K562 (cell line): ENCODE results near the gene FAM20C. TPM values are rescaled to one million over a fixed set of nuclear protein-coding genes. Genes with fewer than 3 reads are reported as not detected.

Experiments
- ATAC-seq: fragments of 200-7000 bp; cut with Tn5 transposase; 3 replicates; pipeline ENCODE4 v1.9.1; 2020; ENCODE audit warnings: moderate library complexity
- BruUV-seq: library from RNA; stranded (reverse); fragments of 400-500 nt; replicated peaks from 2 replicates; lab custom pipeline; 2021; lab: Mats Ljungman, UMichigan
- CTCF ChIA-PET: fragments of 300-600 bp; formaldehyde crosslinking; extraction: SDS; loops from one replicate; lab custom pipeline; 2021; ENCODE audit warnings: low intra/inter-chr PET ratio; lab: Yijun Ruan, JAX
- POLR2A ChIA-PET: fragments of 300-600, 350-650 bp; sonication (Branson Sonifier 250); formaldehyde crosslinking; extraction: SDS; loops from one replicate; lab custom pipeline; 2021; ENCODE audit warnings: antibody characterized with exemption, inconsistent platforms; lab: Yijun Ruan, JAX
- DNase-seq, 4 experiments: peaks; one replicate each; pipeline versions ENCODE4 v3.0.0 to v3.0.0-alpha.2; 2011 to 2018; ENCODE audit warnings: low spot score in 3 of 4, mixed read lengths in 3 of 4; ENCODE audit errors: extremely low read depth in 1 of 4
- FAIRE-seq: peaks from 2 replicates; lab custom pipeline; 2011; peaks lifted over from hg19 to GRCh38; lab: Jason Lieb, UNC
- H2AFZ ChIP-seq: 2 replicates; pipeline ENCODE4 v1.6.0; 2011; ENCODE audit warnings: low read depth, low read length, control low read depth, inconsistent platforms
- H3K27ac ChIP-seq: fragments of 200-600 bp; 3 replicates; pipeline ENCODE4 v1.8.0; 2011; ENCODE audit warnings: low read depth, mild to moderate bottlenecking, control low read depth, inconsistent platforms, low read length, moderate library complexity, mixed read lengths; ENCODE audit errors: extremely low read depth
- H3K27me3 ChIP-seq, 2 experiments: fragments of 300-600 bp in 1 of 2; 2 replicates in 1 of 2; 3 replicates in 1 of 2; pipeline versions ENCODE4 v1.6.0 to v1.8.0; 2011; ENCODE audit warnings: inconsistent platforms in 2 of 2, low read length in 2 of 2, mild to moderate bottlenecking in 1 of 2, mixed read lengths in 1 of 2, moderate library complexity in 1 of 2; ENCODE audit not compliant: control insufficient read depth in 2 of 2, insufficient read depth in 2 of 2
- H3K36me3 ChIP-seq: fragments of 300-600 bp; 3 replicates; pipeline ENCODE4 v1.8.0; 2011; ENCODE audit warnings: mild to moderate bottlenecking, low read length, inconsistent platforms; ENCODE audit not compliant: control insufficient read depth, insufficient read depth
- H3K4me1 ChIP-seq, 2 experiments: fragments of 200-600 bp in 1 of 2; replicated peaks in 1 of 2; 2 replicates in 1 of 2; 3 replicates in 1 of 2; pipeline versions ENCODE4 v1.5.1 to v1.8.0; 2011; ENCODE audit warnings: inconsistent platforms in 2 of 2, low read length in 2 of 2, mild to moderate bottlenecking in 1 of 2, mixed read lengths in 1 of 2, moderate library complexity in 1 of 2; ENCODE audit not compliant: control insufficient read depth in 2 of 2, insufficient read depth in 2 of 2
- H3K4me2 ChIP-seq: 2 replicates; pipeline ENCODE4 v1.6.1; 2011; ENCODE audit warnings: low read length, control low read depth, inconsistent platforms, mixed read lengths; ENCODE audit not compliant: insufficient read depth
- H3K4me3 ChIP-seq: fragments of 200-600 bp; sonication (generic), shearing (Covaris generic); 2 replicates; pipeline ENCODE4 v1.5.1; 2016; ENCODE audit warnings: control low read depth, inconsistent platforms
- H3K79me2 ChIP-seq: fragments of 200-600 bp; 3 replicates; pipeline ENCODE4 v1.8.0; 2011; ENCODE audit warnings: low read length, inconsistent platforms; ENCODE audit not compliant: control insufficient read depth, insufficient read depth
- H3K9ac ChIP-seq, 2 experiments: 2 replicates each; pipeline versions ENCODE4 v1.6.0 to v1.6.1; 2011; ENCODE audit warnings: low read depth in 2 of 2, low read length in 2 of 2, control low read depth in 1 of 2, inconsistent platforms in 1 of 2, mild to moderate bottlenecking in 1 of 2, mixed read lengths in 1 of 2; ENCODE audit not compliant: insufficient read depth in 1 of 2
- H3K9me1 ChIP-seq: one replicate; pipeline ENCODE4 v1.6.0; 2011; ENCODE audit warnings: inconsistent platforms, mild to moderate bottlenecking, low read length, moderate library complexity; ENCODE audit not compliant: control insufficient read depth, insufficient read depth
- H3K9me3 ChIP-seq: replicated peaks from 2 replicates; pipeline ENCODE4 v1.5.1; 2011; ENCODE audit warnings: low read depth, low read length, inconsistent platforms; ENCODE audit not compliant: control insufficient read depth, insufficient read depth
- H4K20me1 ChIP-seq: replicated peaks from 2 replicates; pipeline ENCODE4 v1.6.1; 2011; ENCODE audit warnings: low read length, inconsistent platforms, mixed read lengths; ENCODE audit not compliant: control insufficient read depth, insufficient read depth
- CHD4 ChIP-seq: fragments of 200-600 bp; sonication (generic); IDR thresholded peaks from 3 replicates; pipeline ENCODE4 v1.6.1; 2012; ENCODE audit warnings: low read depth, mild to moderate bottlenecking, mixed read lengths, low read length, inconsistent platforms; ENCODE audit not compliant: insufficient read depth, insufficient replicate concordance, poor library complexity, severe bottlenecking
- FOXK2 ChIP-seq, 2 experiments: fragments of 450-650 bp; IDR thresholded peaks in 1 of 2; conservative IDR thresholded peaks in 1 of 2; 2 replicates each; pipeline ENCODE4 v1.6.1; 2016; ENCODE audit warnings: low read depth in 2 of 2, mild to moderate bottlenecking in 1 of 2
- FOXP4 ChIP-seq: sonication (generic); formaldehyde crosslinking; IDR thresholded peaks from 2 replicates; pipeline ENCODE4 v1.8.0; 2022; ENCODE audit warnings: mild to moderate bottlenecking, missing genetic modification reagents, borderline replicate concordance
- JUN ChIP-seq, 2 experiments: sonication (generic) in 1 of 2; formaldehyde crosslinking in 1 of 2; IDR thresholded peaks; 2 replicates each; pipeline versions ENCODE4 v1.6.1 to v1.8.0; 2012 to 2022; ENCODE audit warnings: borderline replicate concordance in 2 of 2, mild to moderate bottlenecking in 2 of 2, improper control_type of control experiment in 1 of 2, low read depth in 1 of 2, low read length in 1 of 2, missing genetic modification reagents in 1 of 2
- KDM4B ChIP-seq, 2 experiments: fragments of 450-650 bp in 1 of 2; sonication (generic) in 1 of 2; IDR thresholded peaks; 2 replicates each; pipeline ENCODE4 v1.6.1; 2016 to 2017; ENCODE audit warnings: borderline replicate concordance in 2 of 2, antibody characterized with exemption in 1 of 2, low read depth in 1 of 2, mild to moderate bottlenecking in 1 of 2
- KHSRP ChIP-seq: fragments of 450-650 bp; IDR thresholded peaks from 2 replicates; pipeline ENCODE4 v1.6.1; 2017
- MIER1 ChIP-seq: fragments of 450-650 bp; IDR thresholded peaks from 2 replicates; pipeline ENCODE4 v1.6.1; 2016; ENCODE audit warnings: antibody characterized with exemption, mild to moderate bottlenecking, low read depth
- MYBL2 ChIP-seq, 2 experiments: fragments of 450-650 bp in 1 of 2; sonication (generic) in 1 of 2; formaldehyde crosslinking in 1 of 2; IDR thresholded peaks; 2 replicates each; pipeline versions ENCODE4 v1.6.1 to v1.8.1; 2017 to 2022; ENCODE audit warnings: borderline replicate concordance in 1 of 2, inconsistent platforms in 1 of 2, low read depth in 1 of 2, mild to moderate bottlenecking in 1 of 2, missing genetic modification reagents in 1 of 2, moderate library complexity in 1 of 2
- NCOA1 ChIP-seq: fragments of 450-650 bp; IDR thresholded peaks from 2 replicates; pipeline ENCODE4 v1.6.1; 2016; ENCODE audit warnings: low read depth
- TAF7 ChIP-seq: fragments of 450-650 bp; IDR thresholded peaks from 2 replicates; pipeline ENCODE4 v1.6.1; 2016; ENCODE audit warnings: missing genetic modification characterization, missing compliant biosample characterization
- TCF3 ChIP-seq: sonication (generic); formaldehyde crosslinking; IDR thresholded peaks from 2 replicates; pipeline ENCODE4 v1.4.0; 2020; ENCODE audit warnings: mild to moderate bottlenecking, missing genetic modification reagents
- ZBTB11 ChIP-seq, 3 experiments: fragments of 200-800 bp in 1 of 3; fragments of 250-450 bp in 1 of 3; fragments of 450-650 bp in 1 of 3; sonication (Bioruptor Pico) in 1 of 3; sonication (Bioruptor generic) in 1 of 3; formaldehyde crosslinking in 1 of 3; IDR thresholded peaks; 2 replicates each; pipeline versions ENCODE4 v1.6.1 to v1.8.0; 2016 to 2022; ENCODE audit warnings: mild to moderate bottlenecking in 2 of 3, missing genetic modification characterization in 2 of 3, missing compliant biosample characterization in 1 of 3, moderate library complexity in 1 of 3
- ZNF583 ChIP-seq: fragments of 250-450 bp; sonication (Bioruptor Pico); IDR thresholded peaks from 2 replicates; pipeline ENCODE4 v1.4.0; 2020
- WGBS: fragments of 100-300 bp; shearing (Covaris generic); methylation state at CpG from one replicate; pipeline ENCODE4 v1.1.6; 2016; ENCODE audit warnings: low coverage, mixed read lengths; ENCODE audit not compliant: insufficient coverage; ENCODE audit errors: missing lambda C conversion rate; 5-methylcytosine and 5-hydroxymethylcytosine counted together
- in situ Hi-C: fragments of 300-500 bp; cut with MboI; formaldehyde crosslinking; loops from 4 replicates; pipeline ENCODE4 v1.15.0; 2018; ENCODE audit warnings: inconsistent platforms, mixed read lengths
- intact Hi-C: fragments of 100-400 bp; cut with micrococcal nuclease; formaldehyde crosslinking; loops from 2 replicates; pipeline ENCODE4 v1.14.2; 2022
- polyA plus RNA-seq, 8 experiments: library from polyadenylated mRNA; depleted of rRNA in 4 of 8; stranded (reverse) in 5 of 8; unstranded in 3 of 8; fragments of >200 nt; fragmentation: Nextera tagmentation in 2 of 8; fragmentation: Illumina TruSeq in 1 of 8; extraction: Ambion mirVana in 2 of 8; extraction: Trizol in 1 of 8; gene quantifications; 2 replicates each; pipeline versions ENCODE4 v1.2.1 to v1.2.3, GENCODE V29; 2011 to 2014; ENCODE audit warnings: inconsistent platforms in 1 of 8, missing spikeins in 1 of 8
- total RNA-seq, 7 experiments: library from RNA; depleted of rRNA in 6 of 7; stranded (reverse); fragments of >200 nt in 6 of 7; fragmentation: Illumina TruSeq in 2 of 7; extraction: Trizol in 2 of 7; gene quantifications; 2 replicates each; pipeline versions ENCODE4 v1.2.1 to v1.2.3, GENCODE V29; 2011 to 2021; ENCODE audit warnings: low replicate concordance in 1 of 7

Gene FAM20C
- total and polyA plus RNA-seq, 9 of the 15 experiments (the other 6 are each of a cell fraction or from before 2014, with no cell fraction given) = 0.09 TPM; not detected in 8

- TF ChIP-seq CHD4 (no peak), ZNF583 (no peak), FOXP4 (CRISPR knock-in tag) (no peak), JUN (IDR thresholded peaks at IDR 0.05; ENCODE audit: borderline replicate concordance, low read depth, low read length) (no peak), JUN (CRISPR knock-in tag; IDR thresholded peaks at IDR 0.05; ENCODE audit: borderline replicate concordance) (no peak), MYBL2 (IDR thresholded peaks at IDR 0.05; ENCODE audit: low read depth) (no peak), MYBL2 (CRISPR knock-in tag; IDR thresholded peaks at IDR 0.05; ENCODE audit: borderline replicate concordance) (no peak)
- TF ChIP-seq, all 486 proteins: peak for 4
Measured at GRCh38 chr7:226281-226895, 34.0 kb downstream of the FAM20C start (continued).

GRCh38 chr7:227926-228325, 35.6 kb downstream of the FAM20C start:
- Histone ChIP-seq H3K9me3 (no peaks in the 10 kb centered on the region), H3K4me3 (no peak overlapping the region), H3K36me3 (no peaks in the 10 kb centered on the region), H4K20me1 (0 out of 2 replicates have a peak, but pooled peaks cover 10% of the 10 kb centered on the region), H3K4me1 (peaks cover 0 to 15% of the 10 kb centered on the region in 2 experiments; a peak in 2 of 5 replicates), H3K79me2 (no peaks in the 10 kb centered on the region), H3K27ac (no peak overlapping the region), H3K27me3 (peaks cover 62 to 76% of the 10 kb centered on the region in 2 experiments), H2AFZ (no peak overlapping the region), H3K4me2 (no peak overlapping the region), H3K9ac (no peak overlapping the region; a peak in 1 of 4 replicates), H3K9me1 (no peaks in the 10 kb centered on the region)
- CTCF ChIA-PET = no interaction called here
- POLR2A ChIA-PET = interaction anchor here (1.1 kb wide), 1 partner anchor 32 kb away, joined by 3 read pairs; no protein-coding TSS in a partner anchor
- ATAC-seq (no peak), DNase-seq (no peak), FAIRE-seq (no peak)
- in situ Hi-C loops (no loop called here), intact Hi-C loops (no loop called here)
- WGBS = 7% methylated on average over 11 of the region's 16 CpGs
- BruUV-seq = no TSS peak
- TF ChIP-seq KHSRP (no peak), TAF7 (tag) (no peak), KDM4B (IDR thresholded peaks at IDR 0.05; ENCODE audit: borderline replicate concordance in 2 of 2, low read depth in 1 of 2) (no peak), NCOA1 (no peak), ZBTB11 (CRISPR knock-in tag; IDR thresholded peaks at IDR 0.05) (no peak), FOXK2 (conservative IDR thresholded peaks at IDR 0.05 in 1 of 2, IDR thresholded peaks at IDR 0.05 in 1 of 2; ENCODE audit: low read depth in 2 of 2) (no peak), MIER1 (no peak), TCF3 (CRISPR knock-in tag) (no peak)
